ENCODE results near the gene CORO2B.

Gene CORO2B

GRCh38 chr15:68589053-68589452 is 10.3 kb downstream of the CORO2B start:
- Histone ChIP-seq H3K4me3 (ENCODE audit: low read depth, low read length) (no peak overlapping the region), H3K9me3 (ENCODE audit: severe bottlenecking) (no peaks in the 10 kb centered on the region), H3K36me3 (peaks cover 5% of the 10 kb centered on the region), H3K27me3 (ENCODE audit: insufficient read depth, low read depth, severe bottlenecking) (no peaks in the 10 kb centered on the region), H3K27ac (no peak overlapping the region)
- DNase-seq = no peak
- TF ChIP-seq, protein P1, sequence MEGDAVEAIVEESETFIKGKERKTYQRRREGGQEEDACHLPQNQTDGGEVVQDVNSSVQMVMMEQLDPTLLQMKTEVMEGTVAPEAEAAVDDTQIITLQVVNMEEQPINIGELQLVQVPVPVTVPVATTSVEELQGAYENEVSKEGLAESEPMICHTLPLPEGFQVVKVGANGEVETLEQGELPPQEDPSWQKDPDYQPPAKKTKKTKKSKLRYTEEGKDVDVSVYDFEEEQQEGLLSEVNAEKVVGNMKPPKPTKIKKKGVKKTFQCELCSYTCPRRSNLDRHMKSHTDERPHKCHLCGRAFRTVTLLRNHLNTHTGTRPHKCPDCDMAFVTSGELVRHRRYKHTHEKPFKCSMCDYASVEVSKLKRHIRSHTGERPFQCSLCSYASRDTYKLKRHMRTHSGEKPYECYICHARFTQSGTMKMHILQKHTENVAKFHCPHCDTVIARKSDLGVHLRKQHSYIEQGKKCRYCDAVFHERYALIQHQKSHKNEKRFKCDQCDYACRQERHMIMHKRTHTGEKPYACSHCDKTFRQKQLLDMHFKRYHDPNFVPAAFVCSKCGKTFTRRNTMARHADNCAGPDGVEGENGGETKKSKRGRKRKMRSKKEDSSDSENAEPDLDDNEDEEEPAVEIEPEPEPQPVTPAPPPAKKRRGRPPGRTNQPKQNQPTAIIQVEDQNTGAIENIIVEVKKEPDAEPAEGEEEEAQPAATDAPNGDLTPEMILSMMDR (IDR thresholded peaks at IDR 0.05; ENCODE audit: low read depth, low read length) = no peak

DNA sequence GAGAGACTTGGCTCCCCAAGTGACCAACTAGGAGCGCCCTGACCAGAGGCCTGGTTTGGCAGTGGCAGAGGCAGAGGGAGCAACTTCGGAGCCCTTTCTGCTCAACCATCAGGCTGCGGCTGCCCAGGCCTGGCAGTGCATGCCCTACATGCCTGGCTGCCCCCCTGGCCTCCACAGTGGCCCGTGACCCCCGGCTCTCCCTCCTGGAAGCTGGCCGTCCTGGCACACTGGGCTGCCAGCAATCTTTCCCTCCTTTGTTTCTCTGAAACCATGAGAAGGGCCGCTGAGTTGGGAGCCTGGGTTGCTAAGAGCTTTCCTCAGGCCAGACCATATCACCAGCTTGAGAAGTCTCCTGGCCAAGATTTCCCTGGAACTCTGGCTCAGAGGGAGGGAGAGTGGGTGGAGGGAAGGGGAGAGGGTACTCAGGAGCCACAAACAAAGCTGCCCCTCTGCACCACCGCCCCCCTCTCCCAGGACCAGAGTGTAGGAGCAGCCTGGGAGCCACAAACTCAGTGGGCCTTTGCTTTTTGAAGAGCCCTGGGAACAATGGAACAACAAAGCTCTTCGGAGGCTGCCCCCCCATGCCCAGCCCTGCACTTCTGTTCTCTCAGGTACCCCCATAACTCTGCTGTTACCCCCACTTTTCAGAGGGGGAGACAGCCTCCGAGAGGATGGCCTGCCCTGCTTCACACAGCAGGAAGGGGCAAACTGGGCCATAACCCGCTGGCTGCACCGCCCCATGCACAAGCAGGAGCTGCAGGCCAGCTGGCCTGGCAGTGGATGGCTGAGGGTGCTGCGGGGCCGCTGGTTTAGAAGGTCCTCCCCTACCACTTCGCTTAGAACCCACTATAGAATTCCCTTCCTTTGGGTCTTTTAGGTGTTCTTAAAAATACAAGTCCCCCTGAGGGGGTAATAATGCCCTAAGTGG is 11.3 kb downstream of the CORO2B start:
- Histone ChIP-seq H3K27ac (no peak overlapping the region), H3K27me3 (ENCODE audit: insufficient read depth, low read depth, severe bottlenecking) (no peaks in the 10 kb centered on the region), H3K9me3 (ENCODE audit: severe bottlenecking) (no peaks in the 10 kb centered on the region), H3K36me3 (peaks cover 2% of the 10 kb centered on the region), H3K4me3 (ENCODE audit: low read depth, low read length) (no peak overlapping the region)
- no peak for DNase-seq
- TF ChIP-seq, protein P1 (IDR thresholded peaks at IDR 0.05; ENCODE audit: low read depth, low read length) = no peak

DNA sequence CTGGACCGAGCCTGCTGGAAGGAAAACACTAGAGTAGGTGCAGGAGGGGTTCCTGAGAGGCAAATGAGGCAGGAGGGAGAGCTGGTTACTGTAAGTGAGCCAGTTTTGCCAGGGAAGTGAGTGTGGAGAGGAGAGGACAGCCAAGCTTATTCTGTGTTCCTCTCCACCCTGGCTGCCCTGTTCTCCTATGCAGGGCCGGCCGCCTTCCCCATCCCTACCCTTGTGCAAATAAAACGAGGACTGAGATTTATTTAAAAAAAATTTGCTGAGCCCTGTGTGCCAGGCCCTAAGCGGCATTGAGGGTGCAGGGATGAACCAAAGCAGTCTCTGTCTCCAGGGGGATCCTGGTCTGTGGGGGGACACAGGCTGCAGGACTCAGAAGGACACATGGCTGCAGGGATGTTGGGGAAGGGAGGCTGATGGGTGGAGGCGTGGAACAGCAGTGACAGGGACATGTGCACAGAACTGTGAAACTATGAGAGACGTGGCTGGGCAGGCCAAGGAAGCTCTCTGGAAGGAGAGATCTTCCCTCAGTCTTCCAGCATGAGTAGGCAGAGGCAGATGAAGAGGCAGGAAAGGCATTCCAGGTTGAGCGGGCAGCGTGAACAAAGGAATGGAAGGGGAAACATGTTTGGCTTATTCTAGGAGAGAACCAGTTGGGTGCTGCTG is 12.1 kb downstream of the CORO2B start:
- H3K27ac ChIP-seq = no peak overlapping the region
- peaks cover 2% of the 10 kb centered on the region; the same call in 1 of the 2 replicates for H3K36me3 ChIP-seq
- TF ChIP-seq, protein P1 (IDR thresholded peaks at IDR 0.05; ENCODE audit: low read depth, low read length) = no peak
- no peak overlapping the region for H3K4me3 ChIP-seq (ENCODE audit: low read depth, low read length)
- H3K9me3 ChIP-seq (ENCODE audit: severe bottlenecking) = no peaks in the 10 kb centered on the region
- H3K27me3 ChIP-seq (ENCODE audit: insufficient read depth, low read depth, severe bottlenecking) = no peaks in the 10 kb centered on the region
- DNase-seq = no peak

- no peak for DNase-seq
- Histone ChIP-seq H3K27me3 (ENCODE audit: insufficient read depth, low read depth, severe bottlenecking) (no peaks in the 10 kb centered on the region), H3K4me3 (ENCODE audit: low read depth, low read length) (no peak overlapping the region), H3K9me3 (ENCODE audit: severe bottlenecking) (no peaks in the 10 kb centered on the region), H3K36me3 (no peaks in the 10 kb centered on the region), H3K27ac (no peak overlapping the region)
- TF ChIP-seq, protein P1 (IDR thresholded peaks at IDR 0.05; ENCODE audit: low read depth, low read length) = no peak
Observed at GRCh38 chr15:68592054-68592453, 13.3 kb downstream of the CORO2B start.

DNA sequence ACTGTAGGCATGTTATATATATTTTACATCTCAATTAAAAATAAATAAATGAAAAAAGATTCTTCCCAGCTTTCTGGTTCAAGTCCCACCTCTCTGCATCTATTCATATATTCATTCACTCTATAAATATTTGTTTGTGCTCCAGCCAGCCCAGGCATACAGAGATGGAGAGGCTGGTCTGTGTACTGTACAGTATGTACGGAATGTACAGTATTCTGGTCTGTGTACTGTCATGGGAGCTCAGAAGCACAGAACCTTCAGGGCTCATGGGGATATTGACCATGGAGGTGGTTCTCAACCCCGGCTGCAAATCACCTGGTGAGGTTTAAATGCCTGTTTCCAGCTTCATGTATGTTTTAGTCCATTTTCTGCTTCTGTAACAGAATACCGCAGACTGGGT is 13.8 kb downstream of the CORO2B start:
- no peaks in the 10 kb centered on the region for H3K27me3 ChIP-seq (ENCODE audit: insufficient read depth, low read depth, severe bottlenecking)
- no peak for DNase-seq
- TF ChIP-seq, protein P1 (IDR thresholded peaks at IDR 0.05; ENCODE audit: low read depth, low read length) = no peak
- H3K9me3 ChIP-seq (ENCODE audit: severe bottlenecking) = no peaks in the 10 kb centered on the region
- H3K36me3 ChIP-seq = no peaks in the 10 kb centered on the region
- no peak overlapping the region for H3K4me3 ChIP-seq (ENCODE audit: low read depth, low read length)
- H3K27ac ChIP-seq = no peak overlapping the region

Data from WERI-Rb-1 (cell line).